ENCODE results near the gene C15orf62.

The C15orf62 gene, protein sequence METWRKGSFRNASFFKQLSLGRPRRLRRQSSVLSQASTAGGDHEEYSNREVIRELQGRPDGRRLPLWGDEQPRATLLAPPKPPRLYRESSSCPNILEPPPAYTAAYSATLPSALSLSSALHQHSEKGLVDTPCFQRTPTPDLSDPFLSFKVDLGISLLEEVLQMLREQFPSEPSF

GRCh38 chr15:40769274-40770146 is at the start of gene C15orf62:
C15orf62 (plus strand) TSS chr15:40769980; CDS start chr15:40770496, 516 bp downstream.
- peak; percentile 59 to 61 for DNase-seq (ENCODE audit: low spot score in 2 of 2)
- Mint-ChIP-seq H3K27ac (peak within 1 kb of the TSS; percentile 82), H3K9me3 (no peaks in the 10 kb centered on the region), H3K36me3 (peaks cover 6% of the 10 kb centered on the region), H3K4me3 (peak within 1 kb of the TSS; percentile 60), H3K4me1 (peaks cover 35% of the 10 kb centered on the region), H3K27me3 (no peaks in the 10 kb centered on the region)
- peak; percentile 75 for ATAC-seq (ENCODE audit: low read depth)

- no peak overlapping the region for H3K27ac Mint-ChIP-seq
- no peaks in the 10 kb centered on the region for H3K27me3 Mint-ChIP-seq
- no peaks in the 10 kb centered on the region for H3K9me3 Mint-ChIP-seq
These were observed 48.1 kb upstream of the C15orf62 start for GRCh38 chr15:40721701-40722100.

DNA sequence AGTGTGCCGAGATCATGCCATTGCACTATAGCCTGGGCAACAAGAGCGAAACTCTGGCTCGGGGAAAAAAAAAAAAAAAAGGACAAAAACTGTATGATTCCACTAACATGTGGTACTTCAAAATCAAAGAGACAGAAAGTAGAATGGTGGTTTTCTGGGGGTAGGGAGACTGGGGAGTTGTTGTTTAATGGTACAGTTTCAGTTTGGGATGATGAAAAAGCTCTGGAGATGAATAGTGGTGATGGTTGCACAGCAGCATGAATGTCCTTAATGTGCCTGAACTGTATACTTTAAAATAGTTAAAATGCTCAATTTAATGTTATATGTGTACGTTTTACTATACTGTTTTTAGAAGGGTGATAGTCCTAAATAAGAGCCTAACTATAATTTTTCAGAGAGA is 47.4 kb upstream of the C15orf62 start:
- Mint-ChIP-seq H3K9me3 (no peaks in the 10 kb centered on the region), H3K4me3 (no peak overlapping the region), H3K27ac (no peak overlapping the region), H3K27me3 (no peaks in the 10 kb centered on the region), H3K36me3 (no peaks in the 10 kb centered on the region), H3K4me1 (no peaks in the 10 kb centered on the region)
- no peak for DNase-seq (ENCODE audit: low spot score in 2 of 2)
- no peak for ATAC-seq (ENCODE audit: low read depth)

More at GRCh38 chr15:40721701-40722100, 48.1 kb upstream of the C15orf62 start:
- DNase-seq (ENCODE audit: low spot score in 2 of 2) (no peak), ATAC-seq (ENCODE audit: low read depth) (no peak)
- H3K36me3 Mint-ChIP-seq: no peaks in the 10 kb centered on the region
- H3K4me1 Mint-ChIP-seq: no peaks in the 10 kb centered on the region
- H3K4me3 Mint-ChIP-seq: no peak overlapping the region

DNA sequence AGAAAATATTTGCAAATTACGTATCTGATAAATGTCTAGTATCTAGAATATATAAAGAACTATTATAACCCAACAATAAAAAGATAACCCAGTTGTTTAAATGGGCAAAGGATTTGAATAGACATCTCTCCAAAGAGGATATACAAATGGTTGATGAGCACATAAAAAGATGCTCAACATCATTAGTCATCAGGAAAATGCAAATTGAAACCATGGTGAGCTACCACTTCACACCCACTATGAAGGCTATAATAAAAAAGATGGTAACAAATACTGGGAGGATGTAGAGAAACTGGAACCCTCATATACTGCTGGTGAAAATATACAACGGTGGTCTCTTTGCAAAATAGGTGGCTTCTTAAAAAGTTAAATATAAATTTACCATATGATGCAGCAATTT is 46.8 kb upstream of the C15orf62 start:
- no peak overlapping the region for H3K27ac Mint-ChIP-seq
- DNase-seq (ENCODE audit: low spot score in 2 of 2): no peak
- no peaks in the 10 kb centered on the region for H3K4me1 Mint-ChIP-seq
- H3K4me3 Mint-ChIP-seq: no peak overlapping the region
- no peaks in the 10 kb centered on the region for H3K9me3 Mint-ChIP-seq
- ATAC-seq (ENCODE audit: low read depth): no peak
- no peaks in the 10 kb centered on the region for H3K27me3 Mint-ChIP-seq
- H3K36me3 Mint-ChIP-seq: no peaks in the 10 kb centered on the region

GRCh38 chr15:40723919-40724318 is 45.9 kb upstream of the C15orf62 start:
- Mint-ChIP-seq H3K4me1 (no peaks in the 10 kb centered on the region), H3K4me3 (no peak overlapping the region), H3K27me3 (no peaks in the 10 kb centered on the region), H3K9me3 (no peaks in the 10 kb centered on the region), H3K27ac (no peak overlapping the region), H3K36me3 (peaks cover 2% of the 10 kb centered on the region)
- no peak for ATAC-seq (ENCODE audit: low read depth)
- no peak for DNase-seq (ENCODE audit: low spot score in 2 of 2)

DNA sequence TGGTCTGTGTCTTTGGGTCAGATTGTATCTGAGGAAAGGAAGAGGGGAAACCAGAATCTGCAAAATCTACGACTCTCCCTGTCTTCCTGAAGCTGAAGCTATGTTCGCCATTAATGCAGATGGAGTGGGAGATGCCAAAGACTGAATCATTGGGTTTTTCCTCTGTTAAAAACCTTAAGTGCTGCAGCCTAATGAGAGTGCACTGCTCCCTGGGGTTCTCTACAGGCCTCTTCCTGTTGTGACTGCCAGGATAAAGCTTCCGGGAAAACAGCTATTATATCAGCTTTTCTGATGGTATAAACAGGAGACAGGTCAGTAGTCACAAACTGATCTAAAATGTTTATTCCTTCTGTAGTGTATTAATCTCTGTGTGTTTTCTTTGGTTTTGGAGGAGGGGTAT is 38.7 kb upstream of the C15orf62 start:
- H3K4me3 Mint-ChIP-seq: no peak overlapping the region
- no peaks in the 10 kb centered on the region for H3K4me1 Mint-ChIP-seq
- ATAC-seq (ENCODE audit: low read depth) (no peak), DNase-seq (ENCODE audit: low spot score in 2 of 2) (no peak)
- H3K36me3 Mint-ChIP-seq: peaks cover 5% of the 10 kb centered on the region
- H3K27ac Mint-ChIP-seq: peak overlapping the region; percentile 45
- H3K9me3 Mint-ChIP-seq: no peaks in the 10 kb centered on the region
- no peaks in the 10 kb centered on the region for H3K27me3 Mint-ChIP-seq

- no peak overlapping the region for H3K4me3 Mint-ChIP-seq
- H3K36me3 Mint-ChIP-seq: peaks cover 5% of the 10 kb centered on the region
- DNase-seq (ENCODE audit: low spot score in 2 of 2) (no peak), ATAC-seq (ENCODE audit: low read depth) (no peak)
- no peak overlapping the region for H3K27ac Mint-ChIP-seq
- no peaks in the 10 kb centered on the region for H3K4me1 Mint-ChIP-seq
- H3K27me3 Mint-ChIP-seq: no peaks in the 10 kb centered on the region
- no peaks in the 10 kb centered on the region for H3K9me3 Mint-ChIP-seq
These were observed 33.2 kb upstream of the C15orf62 start for GRCh38 chr15:40736575-40736974.

- DNase-seq (ENCODE audit: low spot score in 2 of 2): no peak
These were observed 32.7 kb upstream of the C15orf62 start for GRCh38 chr15:40737048-40737447.

DNA sequence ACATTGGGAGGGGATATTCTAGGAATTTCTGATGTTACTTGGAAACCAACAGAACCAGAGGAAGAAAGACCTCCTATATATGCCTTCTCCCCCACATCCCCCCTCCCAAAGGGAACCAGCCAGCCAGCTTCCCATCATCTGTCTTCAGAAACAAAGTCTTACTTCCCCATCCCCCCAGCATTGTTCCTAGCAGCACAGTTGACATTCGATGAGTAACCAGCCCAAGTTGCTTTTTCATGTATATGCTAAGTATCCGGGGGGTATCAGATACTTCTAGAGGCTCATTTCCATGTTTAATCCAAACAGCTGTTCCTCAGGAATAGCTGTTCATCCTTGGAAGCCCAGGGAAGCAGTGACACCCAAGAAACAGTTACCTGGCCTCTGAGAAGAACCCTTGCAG is 30.7 kb upstream of the C15orf62 start:
- ATAC-seq (ENCODE audit: low read depth) (no peak), DNase-seq (ENCODE audit: low spot score in 2 of 2) (no peak)
- Mint-ChIP-seq H3K27ac (peak overlapping the region; percentile 62), H3K9me3 (no peaks in the 10 kb centered on the region), H3K4me3 (no peak overlapping the region), H3K36me3 (peaks cover 10% of the 10 kb centered on the region), H3K27me3 (no peaks in the 10 kb centered on the region), H3K4me1 (no peaks in the 10 kb centered on the region)

More at GRCh38 chr15:40737048-40737447, 32.7 kb upstream of the C15orf62 start:
- H3K27me3 Mint-ChIP-seq: no peaks in the 10 kb centered on the region
- no peak for ATAC-seq (ENCODE audit: low read depth)
- no peak overlapping the region for H3K27ac Mint-ChIP-seq
- H3K36me3 Mint-ChIP-seq: peaks cover 5% of the 10 kb centered on the region
- H3K4me3 Mint-ChIP-seq: no peak overlapping the region
- H3K4me1 Mint-ChIP-seq: no peaks in the 10 kb centered on the region
- no peaks in the 10 kb centered on the region for H3K9me3 Mint-ChIP-seq

DNA sequence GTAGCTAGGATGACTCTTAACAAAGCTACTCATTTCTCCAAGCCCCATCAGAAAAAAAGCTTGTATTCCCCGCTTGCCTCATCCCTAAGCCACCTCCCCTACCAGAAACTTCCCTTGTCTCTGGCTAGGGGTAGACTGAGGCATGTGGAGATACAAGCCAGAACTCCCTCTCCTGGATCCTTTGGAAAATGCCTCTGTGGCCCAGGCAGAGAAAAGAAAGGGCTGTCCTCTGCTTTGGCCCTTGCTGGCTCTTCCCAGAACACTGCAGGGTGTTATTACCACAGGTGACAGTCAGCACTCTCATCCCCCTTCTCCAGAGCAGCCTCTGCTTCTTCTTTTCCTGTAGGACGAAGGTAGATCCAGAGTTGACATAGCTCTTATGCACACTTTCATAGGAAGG is 29.9 kb upstream of the C15orf62 start:
- Mint-ChIP-seq H3K9me3 (no peaks in the 10 kb centered on the region), H3K4me3 (no peak overlapping the region), H3K36me3 (peaks cover 10% of the 10 kb centered on the region), H3K27ac (peak overlapping the region; percentile 62), H3K27me3 (no peaks in the 10 kb centered on the region), H3K4me1 (no peaks in the 10 kb centered on the region)
- ATAC-seq (ENCODE audit: low read depth) (no peak), DNase-seq (ENCODE audit: low spot score in 2 of 2) (no peak)

- DNase-seq (ENCODE audit: low spot score in 2 of 2) (no peak), ATAC-seq (ENCODE audit: low read depth) (no peak)
- Mint-ChIP-seq H3K9me3 (no peaks in the 10 kb centered on the region), H3K27ac (no peak overlapping the region), H3K36me3 (peaks cover 10% of the 10 kb centered on the region), H3K4me1 (peaks cover 2% of the 10 kb centered on the region), H3K4me3 (no peak overlapping the region), H3K27me3 (no peaks in the 10 kb centered on the region)
These were observed 26.3 kb upstream of the C15orf62 start for GRCh38 chr15:40743485-40743901.

DNA sequence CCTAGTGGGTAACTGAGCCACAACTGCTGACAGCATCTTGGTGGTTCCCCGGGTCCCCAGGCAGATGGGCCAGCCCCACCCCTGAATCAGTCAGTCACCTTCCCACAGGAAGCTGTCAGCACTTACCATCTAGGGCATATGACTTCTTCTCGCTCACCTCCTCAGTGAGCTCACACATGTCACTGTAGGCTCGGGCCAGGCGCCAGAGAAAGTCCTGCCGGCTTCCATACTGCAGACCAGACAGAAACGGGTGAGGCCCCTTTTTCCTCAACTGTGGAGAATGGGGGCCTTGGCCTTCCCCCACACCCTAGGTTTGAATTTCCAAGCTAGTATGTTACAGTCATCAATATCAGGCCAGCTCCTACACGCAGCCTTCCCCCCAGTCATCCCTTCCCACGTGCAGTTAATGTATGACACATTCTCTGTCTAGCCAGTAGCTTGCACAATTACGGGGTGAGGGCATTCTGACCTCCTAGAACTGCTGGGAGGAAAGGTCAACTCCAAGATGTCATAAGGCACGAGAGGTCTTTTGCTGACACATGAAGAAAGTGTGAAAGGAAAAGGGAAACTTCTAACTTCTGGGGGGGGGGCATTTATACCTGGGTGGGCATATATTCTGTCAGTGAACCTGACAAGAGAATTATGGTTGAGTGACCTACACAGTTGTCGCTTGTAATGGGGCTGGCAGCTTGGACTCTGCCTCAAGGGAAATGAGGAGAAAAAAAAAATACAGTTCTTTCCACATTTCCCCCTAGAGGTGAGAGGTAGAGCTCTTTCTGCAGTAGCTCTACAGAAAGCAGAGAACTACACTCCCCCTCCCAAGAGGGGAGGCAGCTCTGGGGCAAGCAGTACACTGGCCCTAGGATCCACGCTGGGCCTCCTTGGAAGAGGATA is 25.6 kb upstream of the C15orf62 start:
- Mint-ChIP-seq H3K27me3 (no peaks in the 10 kb centered on the region), H3K9me3 (no peaks in the 10 kb centered on the region), H3K4me1 (peaks cover 2% of the 10 kb centered on the region), H3K27ac (no peak overlapping the region), H3K36me3 (peaks cover 10% of the 10 kb centered on the region), H3K4me3 (no peak overlapping the region)
- DNase-seq (ENCODE audit: low spot score in 2 of 2) (no peak), ATAC-seq (ENCODE audit: low read depth) (no peak)

DNA sequence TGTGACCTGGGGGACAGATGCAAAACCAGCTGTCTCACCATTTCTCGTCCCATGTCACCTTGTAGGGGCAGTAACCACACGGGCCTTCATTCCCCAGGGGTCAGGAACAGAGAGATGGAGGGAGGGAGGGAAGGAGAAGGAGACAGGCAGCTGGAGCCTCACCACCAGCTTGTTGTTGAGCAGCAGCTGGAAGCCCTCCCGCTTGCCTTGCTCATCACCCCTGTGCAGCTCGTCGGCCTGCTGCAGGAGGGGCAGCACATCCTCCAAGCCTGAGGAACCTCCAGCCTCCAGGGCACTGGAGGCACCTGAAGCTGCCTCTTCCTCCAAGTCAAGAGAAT is 25.0 kb upstream of the C15orf62 start:
- no peak overlapping the region for H3K27ac Mint-ChIP-seq
- no peaks in the 10 kb centered on the region for H3K27me3 Mint-ChIP-seq
- H3K4me3 Mint-ChIP-seq: no peak overlapping the region
- ATAC-seq (ENCODE audit: low read depth) (no peak), DNase-seq (ENCODE audit: low spot score in 2 of 2) (no peak)
- peaks cover 2% of the 10 kb centered on the region for H3K4me1 Mint-ChIP-seq
- peaks cover 14% of the 10 kb centered on the region for H3K36me3 Mint-ChIP-seq
- H3K9me3 Mint-ChIP-seq: no peaks in the 10 kb centered on the region

- Mint-ChIP-seq H3K4me1 (peaks cover 2% of the 10 kb centered on the region), H3K4me3 (no peak overlapping the region), H3K9me3 (no peaks in the 10 kb centered on the region), H3K27me3 (no peaks in the 10 kb centered on the region), H3K27ac (no peak overlapping the region), H3K36me3 (peaks cover 22% of the 10 kb centered on the region)
- DNase-seq (ENCODE audit: low spot score in 2 of 2) (no peak), ATAC-seq (ENCODE audit: low read depth) (no peak)
These were observed 22.8 kb upstream of the C15orf62 start for GRCh38 chr15:40746916-40747418.
